WERI-Rb-1 (cell line): ENCODE results near the gene LECT2.

Experiments
- DNase-seq: peaks from one replicate; pipeline ENCODE4 v3.0.0-alpha.2; 2020
- H3K27ac ChIP-seq: fragments of 250-450 bp; sonication (Bioruptor Pico); 2 replicates; pipeline ENCODE4 v1.5.1; 2020; ENCODE audit warnings: mild to moderate bottlenecking, moderate library complexity
- H3K27me3 ChIP-seq: fragments of 250-450 bp; sonication (Bioruptor Pico); 2 replicates; pipeline ENCODE4 v1.5.1; 2021; ENCODE audit warnings: mild to moderate bottlenecking, low read depth, moderate library complexity; ENCODE audit not compliant: insufficient read depth, severe bottlenecking
- H3K36me3 ChIP-seq: fragments of 250-450 bp; sonication (Bioruptor Pico); 2 replicates; pipeline ENCODE4 v1.5.1; 2020; ENCODE audit warnings: mild to moderate bottlenecking, moderate library complexity
- H3K4me3 ChIP-seq: 2 replicates; pipeline ENCODE4 v1.5.1; 2011; ENCODE audit warnings: low read depth, mild to moderate bottlenecking, control low read depth, low read length
- H3K9me3 ChIP-seq: fragments of 250-450 bp; sonication (Bioruptor Pico); 2 replicates; pipeline ENCODE4 v1.5.1; 2021; ENCODE audit warnings: mild to moderate bottlenecking, moderate library complexity; ENCODE audit not compliant: severe bottlenecking
- TF ChIP-seq, protein P1 (sequence below): IDR thresholded peaks from 2 replicates; pipeline ENCODE4 v1.5.1; 2011; ENCODE audit warnings: low read depth, mild to moderate bottlenecking, control low read depth, inconsistent platforms, low read length

LECT2 gene

DNA sequence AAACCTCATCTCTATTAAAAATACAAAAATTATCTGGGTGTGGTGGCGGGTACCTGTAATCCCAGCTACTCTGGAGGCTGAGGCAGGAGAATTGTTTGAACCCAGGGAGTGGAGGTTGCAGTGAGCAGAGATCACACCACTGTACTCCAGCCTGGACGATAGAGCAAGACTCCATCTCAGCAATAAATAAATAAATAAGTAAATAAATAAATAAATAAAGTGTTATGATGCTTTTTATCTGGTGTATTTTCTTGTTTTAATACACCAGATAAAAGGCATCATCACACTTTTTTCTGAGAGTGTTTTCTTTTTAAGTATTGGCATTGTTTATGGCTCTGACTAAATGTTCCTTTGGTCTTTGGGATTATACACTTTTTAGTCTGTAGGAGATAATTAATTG lies 24.2 kb upstream of the LECT2 start:
- no peak for DNase-seq
- no peak overlapping the region for H3K27ac ChIP-seq
- H3K36me3 ChIP-seq: no peaks in the 10 kb centered on the region
- no peaks in the 10 kb centered on the region for H3K9me3 ChIP-seq
- TF ChIP-seq, protein P1, sequence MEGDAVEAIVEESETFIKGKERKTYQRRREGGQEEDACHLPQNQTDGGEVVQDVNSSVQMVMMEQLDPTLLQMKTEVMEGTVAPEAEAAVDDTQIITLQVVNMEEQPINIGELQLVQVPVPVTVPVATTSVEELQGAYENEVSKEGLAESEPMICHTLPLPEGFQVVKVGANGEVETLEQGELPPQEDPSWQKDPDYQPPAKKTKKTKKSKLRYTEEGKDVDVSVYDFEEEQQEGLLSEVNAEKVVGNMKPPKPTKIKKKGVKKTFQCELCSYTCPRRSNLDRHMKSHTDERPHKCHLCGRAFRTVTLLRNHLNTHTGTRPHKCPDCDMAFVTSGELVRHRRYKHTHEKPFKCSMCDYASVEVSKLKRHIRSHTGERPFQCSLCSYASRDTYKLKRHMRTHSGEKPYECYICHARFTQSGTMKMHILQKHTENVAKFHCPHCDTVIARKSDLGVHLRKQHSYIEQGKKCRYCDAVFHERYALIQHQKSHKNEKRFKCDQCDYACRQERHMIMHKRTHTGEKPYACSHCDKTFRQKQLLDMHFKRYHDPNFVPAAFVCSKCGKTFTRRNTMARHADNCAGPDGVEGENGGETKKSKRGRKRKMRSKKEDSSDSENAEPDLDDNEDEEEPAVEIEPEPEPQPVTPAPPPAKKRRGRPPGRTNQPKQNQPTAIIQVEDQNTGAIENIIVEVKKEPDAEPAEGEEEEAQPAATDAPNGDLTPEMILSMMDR: no peak
- H3K27me3 ChIP-seq: no peaks in the 10 kb centered on the region
- H3K4me3 ChIP-seq: no peak overlapping the region

DNA sequence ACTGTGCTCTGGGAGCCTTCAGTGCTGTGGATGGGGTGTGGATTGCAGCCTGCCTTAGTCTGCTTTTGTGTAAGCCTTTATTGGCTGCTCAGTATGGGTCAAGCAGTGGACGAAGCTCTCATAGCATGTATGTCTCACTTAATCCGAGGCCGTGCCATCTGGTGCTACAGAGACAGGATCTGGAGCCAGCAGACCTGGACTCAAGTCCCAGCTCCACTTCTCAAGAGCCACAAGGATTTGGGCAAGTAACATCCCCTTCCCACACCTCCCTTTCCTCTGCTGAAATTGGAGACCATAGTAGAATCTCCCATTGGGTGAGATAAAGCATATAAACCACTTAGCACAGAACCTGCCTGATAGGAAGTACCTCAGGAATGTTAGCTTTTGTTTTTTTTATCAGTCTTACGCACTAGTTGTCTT lies 23.4 kb upstream of the LECT2 start:
- Histone ChIP-seq H3K9me3 (no peaks in the 10 kb centered on the region), H3K36me3 (no peaks in the 10 kb centered on the region), H3K4me3 (peak overlapping the region; percentile 21; the same call in 1 of the 2 replicates), H3K27ac (peak overlapping the region; percentile 58), H3K27me3 (no peaks in the 10 kb centered on the region)
- TF ChIP-seq, protein P1: no peak
- DNase-seq: peak; percentile 89

DNA sequence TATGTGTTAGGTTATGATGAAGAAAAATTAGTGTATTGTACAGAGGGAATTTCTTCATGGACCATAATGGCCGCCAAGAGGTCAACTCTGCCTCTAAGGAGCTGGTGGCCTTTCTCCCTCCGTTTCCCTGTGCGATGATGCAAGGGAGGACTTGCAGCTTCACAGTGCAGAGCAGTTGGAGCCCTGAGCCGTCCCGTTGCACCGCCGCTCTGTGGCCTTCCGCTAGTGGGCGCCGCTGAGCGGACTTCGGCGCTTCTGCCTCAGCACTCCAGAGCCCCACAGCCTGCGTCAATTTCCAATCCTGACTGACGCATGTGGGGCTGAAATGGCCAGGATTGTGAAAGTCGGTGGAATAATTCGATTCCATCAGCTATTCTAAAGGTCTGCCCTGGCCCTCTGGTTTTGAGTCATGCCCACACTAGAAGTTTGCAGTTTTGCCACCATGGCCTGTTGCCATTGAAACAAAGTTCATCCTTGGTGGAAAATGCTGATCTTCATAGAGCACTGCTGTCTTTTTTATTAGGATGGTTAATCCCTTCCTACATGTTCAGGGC lies 22.7 kb upstream of the LECT2 start:
- TF ChIP-seq, protein P1: peak; percentile 64
- H3K27ac ChIP-seq: peak overlapping the region; percentile 58
- H3K4me3 ChIP-seq: peak overlapping the region; percentile 21; the same call in 1 of the 2 replicates
- peak; percentile 32 for DNase-seq
- H3K36me3 ChIP-seq: no peaks in the 10 kb centered on the region
- no peaks in the 10 kb centered on the region for H3K9me3 ChIP-seq
- H3K27me3 ChIP-seq: no peaks in the 10 kb centered on the region

DNA sequence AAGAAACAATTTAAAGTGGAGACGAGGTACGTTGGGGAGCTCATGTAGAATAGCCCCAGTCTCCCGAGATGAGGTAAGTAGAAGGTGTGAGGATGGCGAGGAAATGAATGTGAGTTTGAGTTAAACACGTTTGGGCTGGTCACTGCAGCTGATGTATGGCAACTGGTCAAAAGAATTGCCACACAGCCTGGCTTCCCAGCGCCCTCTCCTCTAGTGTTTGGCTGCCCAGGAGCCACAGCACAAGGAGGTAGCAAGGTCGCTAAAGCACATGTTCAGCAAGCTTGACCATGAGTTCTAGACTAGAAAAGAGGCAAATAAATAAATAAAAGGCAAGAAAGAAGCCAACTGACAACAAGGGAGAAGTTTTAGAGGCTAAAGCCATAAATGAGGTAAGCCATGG lies 21.4 kb upstream of the LECT2 start:
- no peak overlapping the region for H3K27ac ChIP-seq
- TF ChIP-seq, protein P1: no peak
- H3K27me3 ChIP-seq: no peaks in the 10 kb centered on the region
- H3K9me3 ChIP-seq: no peaks in the 10 kb centered on the region
- no peak for DNase-seq
- no peak overlapping the region for H3K4me3 ChIP-seq
- no peaks in the 10 kb centered on the region for H3K36me3 ChIP-seq

DNA sequence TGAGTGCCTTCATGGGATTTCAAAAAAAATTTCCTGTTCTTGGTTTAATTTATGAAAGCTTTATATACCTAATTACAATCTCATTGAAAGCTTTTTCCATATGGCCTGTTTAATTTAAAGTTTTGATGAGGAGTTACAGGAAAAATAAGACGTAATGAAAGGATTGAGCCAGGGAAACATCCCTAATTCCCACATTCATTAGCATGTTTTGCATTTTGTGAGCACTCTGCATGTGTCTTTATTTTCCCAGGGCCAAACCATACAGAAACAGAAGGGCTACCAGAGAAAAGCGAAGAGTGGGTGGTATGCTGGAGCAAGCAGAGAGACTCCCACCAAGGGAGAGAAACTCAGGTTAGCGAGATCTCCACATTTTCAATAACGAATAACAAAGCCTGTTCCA lies 20.3 kb upstream of the LECT2 start:
- DNase-seq: no peak
- Histone ChIP-seq H3K27ac (no peak overlapping the region), H3K4me3 (no peak overlapping the region), H3K9me3 (no peaks in the 10 kb centered on the region), H3K27me3 (no peaks in the 10 kb centered on the region), H3K36me3 (no peaks in the 10 kb centered on the region)
- TF ChIP-seq, protein P1: no peak

DNA sequence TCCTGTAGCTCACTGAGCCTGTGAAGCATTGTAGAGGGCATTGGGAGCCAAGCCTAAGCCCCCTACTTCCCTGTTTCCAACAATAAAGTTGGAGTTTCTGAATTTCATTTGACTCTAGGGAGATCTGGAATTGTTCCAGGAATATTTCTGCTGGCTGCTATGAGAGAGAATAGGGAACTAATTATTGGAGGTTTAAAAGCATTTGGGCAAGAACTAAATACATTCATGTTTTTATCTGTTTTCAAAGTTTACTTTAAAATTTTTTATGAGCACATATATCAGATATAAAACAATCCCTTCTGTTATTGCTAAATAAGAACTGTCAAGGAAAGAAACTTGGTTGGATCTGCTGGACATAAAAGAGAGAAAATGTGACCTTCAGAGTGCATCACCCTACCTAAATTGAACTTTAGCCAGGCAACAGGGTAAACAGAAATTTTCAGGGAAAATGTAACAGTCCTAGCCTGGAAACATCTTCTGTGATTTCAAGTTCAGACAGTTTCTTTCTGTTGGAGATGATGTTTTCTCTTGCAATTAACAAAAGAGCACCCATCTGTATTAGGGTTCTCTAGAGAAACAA lies 19.3 kb upstream of the LECT2 start:
- H3K36me3 ChIP-seq: no peaks in the 10 kb centered on the region
- H3K27ac ChIP-seq: no peak overlapping the region
- DNase-seq: no peak
- H3K27me3 ChIP-seq: no peaks in the 10 kb centered on the region
- H3K9me3 ChIP-seq: no peaks in the 10 kb centered on the region
- H3K4me3 ChIP-seq: no peak overlapping the region
- TF ChIP-seq, protein P1: no peak
